Right atrium auricular region (tissue), 2 donors: ENCODE data around the gene GOSR2. TPM values are rescaled to one million over a fixed set of nuclear protein-coding genes. Genes with fewer than 3 reads are reported as not detected.
A peak's percentile ranks its signal among the peaks of the same experiment; 100 is the strongest.

Experiments
- DNase-seq: peaks from one replicate; pipeline ENCODE4 v3.0.0-alpha.2; 2019; ENCODE audit warnings: low spot score
- H3K27ac ChIP-seq, 2 donors: fragments of 200-600 bp; sonication (generic); 1 replicate in 1 of 2; 2 replicates in 1 of 2; pipeline ENCODE4 v1.5.1; 2016 to 2019
- H3K27me3 ChIP-seq, 2 donors: fragments of 200-600 bp; sonication (generic); one replicate each; pipeline versions ENCODE4 v1.5.1 to v1.6.0; 2017 to 2019
- H3K36me3 ChIP-seq: fragments of 200-600 bp; sonication (generic); one replicate; pipeline ENCODE4 v1.5.1; 2016
- H3K4me1 ChIP-seq, 2 donors: fragments of 200-600 bp; sonication (generic); one replicate each; pipeline versions ENCODE4 v1.5.1 to v1.6.0; 2017 to 2019
- H3K4me3 ChIP-seq, 2 donors: fragments of 200-600 bp; sonication (generic); 1 replicate in 1 of 2; 2 replicates in 1 of 2; pipeline ENCODE4 v1.5.1; 2017 to 2019; ENCODE audit warnings: mild to moderate bottlenecking in 1 of 2, moderate library complexity in 1 of 2
- H3K9me3 ChIP-seq, 2 donors: fragments of 200-600 bp; sonication (generic); one replicate each; pipeline ENCODE4 v1.5.1; 2019
- CTCF ChIP-seq, 2 donors: fragments of 200-600 bp; sonication (generic); IDR thresholded peaks; one replicate each; pipeline ENCODE4 v1.5.1; 2019; ENCODE audit warnings: antibody characterized with exemption in 2 of 2
- total RNA-seq, 2 donors: library from RNA; depleted of rRNA; stranded (reverse); fragments of >200 nt; gene quantifications; one replicate each; pipeline ENCODE4 v1.1.0, GENCODE V29; 2016

GOSR2 gene
- 10 to 100 TPM; 35.9 to 38.6 TPM for total RNA-seq

DNA sequence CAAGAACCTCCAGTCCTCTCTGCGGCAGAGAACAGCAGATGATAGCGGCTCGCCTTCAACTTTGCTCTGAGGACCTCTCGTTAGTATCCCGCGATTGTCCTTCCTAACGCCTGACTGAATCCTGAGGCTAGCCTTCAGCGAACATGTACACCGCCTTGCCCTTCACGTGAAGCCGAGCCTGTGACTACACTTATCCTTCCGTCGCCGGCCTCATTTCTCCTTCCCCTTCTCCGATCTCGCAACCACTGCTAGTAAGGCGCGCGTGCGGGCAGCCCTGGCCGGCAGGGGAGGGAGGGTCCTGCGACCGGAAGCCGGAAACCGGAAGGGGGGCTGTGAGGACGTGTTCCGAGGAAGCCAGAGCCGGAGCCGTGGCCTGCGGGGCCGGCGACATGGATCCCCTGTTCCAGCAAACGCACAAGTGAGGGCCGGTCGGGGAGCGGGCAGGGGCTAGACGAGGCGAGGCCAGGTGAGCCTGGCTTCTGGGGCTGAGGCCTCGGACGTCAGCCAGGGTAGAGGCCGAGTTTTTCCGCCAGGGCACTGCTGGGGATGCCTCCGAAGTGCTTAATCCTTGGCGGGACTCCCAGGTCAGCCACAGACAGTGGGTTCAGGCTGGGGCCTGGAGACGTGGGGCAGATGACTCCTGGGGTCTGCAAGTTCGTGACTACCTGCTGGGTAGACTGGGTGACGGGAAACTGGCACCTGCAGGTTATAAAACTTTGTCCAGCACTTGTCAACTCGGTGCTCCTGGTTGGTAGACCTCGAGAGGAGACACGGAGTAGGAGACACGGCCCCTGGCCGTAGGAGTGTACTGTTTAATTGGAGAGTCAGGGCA is at the start of gene GOSR2:
Gene GOSR2 (plus strand): TSS at position 357 of the 832 bp plus-strand sequence. CDS start 33 bp downstream, at position 390.
- peak within 1 kb of the TSS; percentile 95 to 96 for H3K4me3 ChIP-seq
- H3K4me1 ChIP-seq, result peaks cover 0 to 48% of the 10 kb centered on the region in 2 donors
- no peaks in the 10 kb centered on the region for H3K27me3 ChIP-seq
- H3K27ac ChIP-seq, result peak within 1 kb of the TSS; percentile 91 to 94
- no peaks in the 10 kb centered on the region for H3K36me3 ChIP-seq
- H3K9me3 ChIP-seq, result no peaks in the 10 kb centered on the region
- no peak for TF ChIP-seq CTCF (IDR thresholded peaks at IDR 0.05)
- peak; percentile 83 for DNase-seq

- Histone ChIP-seq H3K36me3 (no peaks in the 10 kb centered on the region), H3K9me3 (no peaks in the 10 kb centered on the region), H3K4me3 (no peak overlapping the region), H3K4me1 (peaks cover 0 to 5% of the 10 kb centered on the region in 2 donors), H3K27ac (no peak overlapping the region), H3K27me3 (no peaks in the 10 kb centered on the region)
- DNase-seq, result no peak
- TF ChIP-seq CTCF (IDR thresholded peaks at IDR 0.05), result no peak
Measured at GRCh38 chr17:46873941-46874645, 48.9 kb upstream of the GOSR2 start.

- Histone ChIP-seq H3K27me3 (no peaks in the 10 kb centered on the region), H3K4me3 (no peak overlapping the region), H3K27ac (no peak overlapping the region), H3K9me3 (no peaks in the 10 kb centered on the region), H3K4me1 (peaks cover 0 to 5% of the 10 kb centered on the region in 2 donors), H3K36me3 (no peaks in the 10 kb centered on the region)
- no peak for TF ChIP-seq CTCF (IDR thresholded peaks at IDR 0.05)
- DNase-seq, result no peak
Measured at GRCh38 chr17:46874906-46875305, 48.1 kb upstream of the GOSR2 start.

DNA sequence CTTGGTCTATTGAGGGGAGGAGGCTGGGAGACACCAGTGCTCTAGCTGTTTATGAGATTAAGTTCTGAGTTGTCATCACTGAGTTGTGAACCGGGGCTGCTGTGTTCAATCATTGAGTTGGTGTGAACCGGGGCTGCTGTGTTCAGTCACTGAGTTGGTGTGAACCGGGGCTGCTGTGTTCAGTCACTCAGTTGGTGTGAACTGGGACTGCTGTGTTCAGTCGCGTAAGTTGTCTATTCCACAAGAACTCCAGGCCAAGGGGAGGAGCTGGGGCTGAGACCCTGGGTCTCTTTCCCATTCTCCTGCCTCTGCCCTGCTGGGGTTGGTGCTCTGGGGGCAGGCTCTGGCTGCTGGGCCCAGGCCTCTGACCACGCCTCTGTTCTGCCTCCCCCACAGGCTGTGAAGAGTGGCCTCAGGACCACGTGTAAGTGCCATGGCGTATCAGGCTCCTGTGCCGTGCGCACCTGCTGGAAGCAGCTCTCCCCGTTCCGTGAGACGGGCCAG is 47.1 kb upstream of the GOSR2 start:
- DNase-seq, result no peak
- Histone ChIP-seq H3K36me3 (no peaks in the 10 kb centered on the region), H3K27me3 (no peaks in the 10 kb centered on the region), H3K27ac (no peak overlapping the region), H3K9me3 (no peaks in the 10 kb centered on the region), H3K4me3 (no peak overlapping the region), H3K4me1 (peaks cover 0 to 5% of the 10 kb centered on the region in 2 donors)
- no peak for TF ChIP-seq CTCF (IDR thresholded peaks at IDR 0.05)

DNA sequence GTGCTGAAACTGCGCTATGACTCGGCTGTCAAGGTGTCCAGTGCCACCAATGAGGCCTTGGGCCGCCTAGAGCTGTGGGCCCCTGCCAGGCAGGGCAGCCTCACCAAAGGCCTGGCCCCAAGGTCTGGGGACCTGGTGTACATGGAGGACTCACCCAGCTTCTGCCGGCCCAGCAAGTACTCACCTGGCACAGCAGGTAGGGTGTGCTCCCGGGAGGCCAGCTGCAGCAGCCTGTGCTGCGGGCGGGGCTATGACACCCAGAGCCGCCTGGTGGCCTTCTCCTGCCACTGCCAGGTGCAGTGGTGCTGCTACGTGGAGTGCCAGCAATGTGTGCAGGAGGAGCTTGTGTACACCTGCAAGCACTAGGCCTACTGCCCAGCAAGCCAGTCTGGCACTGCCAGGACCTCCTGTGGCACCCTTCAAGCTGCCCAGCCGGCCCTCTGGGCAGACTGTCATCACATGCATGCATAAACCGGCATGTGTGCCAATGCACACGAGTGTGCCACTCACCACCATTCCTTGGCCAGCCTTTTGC is 46.5 kb upstream of the GOSR2 start:
- Histone ChIP-seq H3K27ac (no peak overlapping the region), H3K9me3 (no peaks in the 10 kb centered on the region), H3K4me3 (no peak overlapping the region), H3K36me3 (no peaks in the 10 kb centered on the region), H3K4me1 (peaks cover 0 to 5% of the 10 kb centered on the region in 2 donors), H3K27me3 (no peaks in the 10 kb centered on the region)
- no peak for DNase-seq
- no peak for TF ChIP-seq CTCF (IDR thresholded peaks at IDR 0.05)
